PC-9 (cell line): ENCODE measurements around the gene DAPK2. TPM values are rescaled to one million over a fixed set of nuclear protein-coding genes. Genes with fewer than 3 reads are reported as not detected.
"Not testable (repeated sequence)": the region's sequence is repeated elsewhere in the genome, so short reads cannot be mapped to it uniquely, and the experiment has no call there.

Experiments used
- BruUV-seq: library from RNA; stranded (reverse); fragments of 400-500 nt; replicated peaks from 2 replicates; lab custom pipeline; 2021; lab: Mats Ljungman, UMichigan
- CTCF ChIA-PET: fragments of 300-600 bp; sonication (Branson Sonifier 250); formaldehyde crosslinking; loops from one replicate; lab custom pipeline; 2022; ENCODE audit warnings: antibody characterized with exemption; lab: Charles Lee
- POLR2A ChIA-PET: fragments of 300-600 bp; sonication (Branson Sonifier 250); formaldehyde crosslinking; loops from one replicate; lab custom pipeline; 2022; ENCODE audit warnings: antibody characterized with exemption; ENCODE audit not compliant: unreplicated experiment; lab: Charles Lee
- DNase-seq, 2 experiments: peaks; one replicate each; pipeline versions ENCODE4 v3.0.0 to v3.0.0-alpha.2; 2015 to 2022; ENCODE audit warnings: mixed read lengths in 1 of 2
- H2AFZ ChIP-seq: fragments of 200-600 bp; sonication (generic); 2 replicates; pipeline ENCODE4 v1.8.1; 2017; ENCODE audit warnings: antibody characterized with exemption
- H3F3A ChIP-seq: fragments of 200-600 bp; sonication (generic); 2 replicates; pipeline ENCODE4 v1.8.1; 2017; ENCODE audit warnings: antibody characterized with exemption, mild to moderate bottlenecking, low read depth; ENCODE audit not compliant: insufficient read depth
- H3K27ac ChIP-seq: fragments of 200-600 bp; sonication (generic); 2 replicates; pipeline ENCODE4 v1.6.1; 2016; ENCODE audit warnings: mixed run types
- H3K27me3 ChIP-seq: fragments of 200-600 bp; sonication (generic); 2 replicates; pipeline ENCODE4 v1.6.1; 2016; ENCODE audit warnings: low read depth, mixed run types; ENCODE audit not compliant: insufficient read depth
- H3K36me3 ChIP-seq: fragments of 200-600 bp; sonication (generic); 2 replicates; pipeline ENCODE4 v1.6.1; 2016; ENCODE audit warnings: low read depth, mixed run types
- H3K4me1 ChIP-seq: fragments of 200-600 bp; sonication (generic); replicated peaks from 2 replicates; pipeline ENCODE4 v1.6.1; 2016; ENCODE audit warnings: mixed run types; ENCODE audit not compliant: insufficient read depth
- H3K4me2 ChIP-seq: fragments of 200-600 bp; sonication (generic); 2 replicates; pipeline ENCODE4 v1.6.1; 2017; ENCODE audit warnings: mixed run types
- H3K4me3 ChIP-seq: fragments of 200-600 bp; sonication (generic); 2 replicates; pipeline ENCODE4 v1.6.1; 2016; ENCODE audit warnings: mixed run types
- H3K79me2 ChIP-seq: fragments of 200-600 bp; sonication (generic); 2 replicates; pipeline ENCODE4 v1.6.1; 2017; ENCODE audit warnings: low read depth, mixed run types
- H3K9me2 ChIP-seq: fragments of 200-600 bp; sonication (generic); 2 replicates; pipeline ENCODE4 v1.8.1; 2017; ENCODE audit warnings: mild to moderate bottlenecking; ENCODE audit not compliant: insufficient read depth
- H3K9me3 ChIP-seq: fragments of 200-600 bp; sonication (generic); 2 replicates; pipeline ENCODE4 v1.8.1; 2016; ENCODE audit warnings: low read depth; ENCODE audit not compliant: insufficient read depth
- H4K20me1 ChIP-seq: fragments of 200-600 bp; sonication (generic); 2 replicates; pipeline ENCODE4 v1.8.1; 2017; ENCODE audit not compliant: insufficient read depth
- EZH2 ChIP-seq: fragments of 200-600 bp; sonication (generic); IDR thresholded peaks from 2 replicates; pipeline ENCODE4 v1.8.0; 2017; ENCODE audit warnings: antibody characterized with exemption, low read depth
- intact Hi-C: fragments of 100-400 bp; cut with micrococcal nuclease; formaldehyde crosslinking; loops from one replicate; pipeline ENCODE4 v1.10.0; 2022; ENCODE audit not compliant: unreplicated experiment
- total RNA-seq: library from RNA; stranded (reverse); gene quantifications from 2 replicates; pipeline ENCODE4 v1.2.3, GENCODE V29; 2021
- TF ChIP-seq, protein P1 (sequence below): fragments of 200-600 bp; sonication (generic); conservative IDR thresholded peaks from 2 replicates; pipeline ENCODE4 v1.6.1; 2017; ENCODE audit warnings: mixed run types, antibody characterized with exemption, mild to moderate bottlenecking, moderate library complexity

Gene DAPK2
- total RNA-seq, 1 experiment from 2014 or later: 11.0 TPM

- Histone ChIP-seq H3K27me3 (no peaks in the 10 kb centered on the region), H3K9me2 (no peaks in the 10 kb centered on the region), H3K79me2 (no peaks in the 10 kb centered on the region), H3F3A (no peaks in the 10 kb centered on the region), H3K27ac (no peak overlapping the region), H3K9me3 (no peaks in the 10 kb centered on the region), H2AFZ (no peak overlapping the region), H3K4me3 (no peak overlapping the region), H3K36me3 (no peaks in the 10 kb centered on the region), H3K4me2 (no peak overlapping the region), H4K20me1 (no peaks in the 10 kb centered on the region), H3K4me1 (no peaks in the 10 kb centered on the region)
- TF ChIP-seq, protein P1, sequence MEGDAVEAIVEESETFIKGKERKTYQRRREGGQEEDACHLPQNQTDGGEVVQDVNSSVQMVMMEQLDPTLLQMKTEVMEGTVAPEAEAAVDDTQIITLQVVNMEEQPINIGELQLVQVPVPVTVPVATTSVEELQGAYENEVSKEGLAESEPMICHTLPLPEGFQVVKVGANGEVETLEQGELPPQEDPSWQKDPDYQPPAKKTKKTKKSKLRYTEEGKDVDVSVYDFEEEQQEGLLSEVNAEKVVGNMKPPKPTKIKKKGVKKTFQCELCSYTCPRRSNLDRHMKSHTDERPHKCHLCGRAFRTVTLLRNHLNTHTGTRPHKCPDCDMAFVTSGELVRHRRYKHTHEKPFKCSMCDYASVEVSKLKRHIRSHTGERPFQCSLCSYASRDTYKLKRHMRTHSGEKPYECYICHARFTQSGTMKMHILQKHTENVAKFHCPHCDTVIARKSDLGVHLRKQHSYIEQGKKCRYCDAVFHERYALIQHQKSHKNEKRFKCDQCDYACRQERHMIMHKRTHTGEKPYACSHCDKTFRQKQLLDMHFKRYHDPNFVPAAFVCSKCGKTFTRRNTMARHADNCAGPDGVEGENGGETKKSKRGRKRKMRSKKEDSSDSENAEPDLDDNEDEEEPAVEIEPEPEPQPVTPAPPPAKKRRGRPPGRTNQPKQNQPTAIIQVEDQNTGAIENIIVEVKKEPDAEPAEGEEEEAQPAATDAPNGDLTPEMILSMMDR: no peak
- TF ChIP-seq EZH2: no peak
- CTCF ChIA-PET: no interaction called here
- BruUV-seq: no TSS peak
- intact Hi-C loops: loop anchor here (10.0 kb wide), 1 partner anchor 596 kb away; no protein-coding TSS in a partner anchor
- no peak for DNase-seq
- POLR2A ChIA-PET: no interaction called here
These were observed 14.4 kb upstream of the DAPK2 start for GRCh38 chr15:64060716-64061115.

DNA sequence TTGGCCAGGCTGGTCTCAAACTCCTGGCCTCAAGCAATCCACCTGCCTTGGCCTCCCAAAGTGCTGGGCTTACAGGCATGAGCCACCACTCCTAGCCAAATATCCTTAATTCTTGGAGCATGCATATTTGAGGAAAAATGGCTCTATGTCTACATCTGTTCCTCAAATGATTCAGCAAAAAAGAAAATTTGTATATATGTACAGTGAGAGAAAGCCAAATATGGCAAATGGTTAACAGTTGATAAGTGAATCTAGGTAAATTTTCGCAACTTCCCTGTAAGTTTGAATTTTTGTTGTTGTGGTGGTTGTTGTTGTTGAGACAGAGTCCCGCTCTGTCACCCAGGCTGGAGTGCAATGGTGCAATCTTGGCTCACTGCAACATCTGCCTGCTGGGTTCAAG lies 12.8 kb upstream of the DAPK2 start:
- H3F3A ChIP-seq, H3K27me3 ChIP-seq, H2AFZ ChIP-seq, H3K79me2 ChIP-seq, H4K20me1 ChIP-seq, POLR2A ChIA-PET, H3K4me3 ChIP-seq, H3K9me3 ChIP-seq, DNase-seq, CTCF ChIA-PET, H3K36me3 ChIP-seq, intact Hi-C loops, H3K4me1 ChIP-seq, H3K9me2 ChIP-seq, BruUV-seq, H3K4me2 ChIP-seq, H3K27ac ChIP-seq: not testable (repeated sequence)

GRCh38 chr15:64058279-64058678 lies 12.0 kb upstream of the DAPK2 start:
- Histone ChIP-seq H3K4me2 (no peak overlapping the region), H3K36me3 (no peaks in the 10 kb centered on the region), H4K20me1 (no peaks in the 10 kb centered on the region), H3K27ac (no peak overlapping the region), H3K9me2 (no peaks in the 10 kb centered on the region), H3F3A (no peaks in the 10 kb centered on the region), H3K27me3 (no peaks in the 10 kb centered on the region), H3K9me3 (no peaks in the 10 kb centered on the region), H2AFZ (no peak overlapping the region), H3K4me1 (no peaks in the 10 kb centered on the region), H3K79me2 (no peaks in the 10 kb centered on the region), H3K4me3 (no peak overlapping the region)
- intact Hi-C loops: no loop called here
- ChIA-PET CTCF (no interaction called here), POLR2A (no interaction called here)
- no peak for DNase-seq
- BruUV-seq: no TSS peak
- TF ChIP-seq EZH2: no peak
- TF ChIP-seq, protein P1: no peak

GRCh38 chr15:64053674-64054073 lies 7.4 kb upstream of the DAPK2 start:
- CTCF ChIA-PET: not testable (repeated sequence)

More at GRCh38 chr15:64053674-64054073, 7.4 kb upstream of the DAPK2 start:
- H3K9me2 ChIP-seq, H3F3A ChIP-seq, intact Hi-C loops, H3K4me3 ChIP-seq, H3K27ac ChIP-seq, H3K9me3 ChIP-seq, H3K79me2 ChIP-seq, H3K4me1 ChIP-seq, BruUV-seq, H3K27me3 ChIP-seq, H3K4me2 ChIP-seq, H2AFZ ChIP-seq, DNase-seq, H4K20me1 ChIP-seq, H3K36me3 ChIP-seq: not testable (repeated sequence)
- POLR2A ChIA-PET: interaction anchor here (0.7 kb wide), 1 partner anchor 202 kb away, joined by 3 read pairs; no protein-coding TSS in a partner anchor
